NCI-H748 (cell line): ENCODE measurements around the gene RABGAP1L.

Experiments
- DNase-seq: peaks from one replicate; lab custom pipeline; 2025; ENCODE audit not compliant: unreplicated experiment; lab: John Stamatoyannopoulos, UW

The RABGAP1L gene

GRCh38 chr1:174194461-174194860, 35.1 kb downstream of the RABGAP1L start:
- no peak for DNase-seq

GRCh38 chr1:174197088-174197487, 37.8 kb downstream of the RABGAP1L start:
- no peak for DNase-seq

GRCh38 chr1:174197547-174197946, 38.2 kb downstream of the RABGAP1L start:
- no peak for DNase-seq

- no peak for DNase-seq
These were observed 38.9 kb downstream of the RABGAP1L start for GRCh38 chr1:174198202-174198601.

GRCh38 chr1:174200746-174201145, 41.4 kb downstream of the RABGAP1L start:
- no peak for DNase-seq

GRCh38 chr1:174204697-174205308, 45.5 kb downstream of the RABGAP1L start:
- DNase-seq: no peak

- no peak for DNase-seq
These were observed 47.0 kb downstream of the RABGAP1L start for GRCh38 chr1:174206148-174206836.

GRCh38 chr1:174209347-174210187, 50.2 kb downstream of the RABGAP1L start:
- no peak for DNase-seq

- DNase-seq: no peak
These were observed 52.2 kb downstream of the RABGAP1L start for GRCh38 chr1:174211486-174211885.

GRCh38 chr1:174215766-174216165, 56.4 kb downstream of the RABGAP1L start:
- DNase-seq: no peak

- no peak for DNase-seq
These were observed 57.9 kb downstream of the RABGAP1L start for GRCh38 chr1:174217248-174217647.

GRCh38 chr1:174217787-174218574, 58.7 kb downstream of the RABGAP1L start:
- DNase-seq: peak; percentile 37

- no peak for DNase-seq
These were observed 59.7 kb downstream of the RABGAP1L start for GRCh38 chr1:174218983-174219382.

- no peak for DNase-seq
These were observed 60.5 kb downstream of the RABGAP1L start for GRCh38 chr1:174219606-174220370.

- no peak for DNase-seq
These were observed 62.4 kb downstream of the RABGAP1L start for GRCh38 chr1:174221681-174222080.

- no peak for DNase-seq
These were observed 63.0 kb downstream of the RABGAP1L start for GRCh38 chr1:174222166-174222949.

GRCh38 chr1:174224641-174225040, 65.3 kb downstream of the RABGAP1L start:
- no peak for DNase-seq

- no peak for DNase-seq
These were observed 66.3 kb downstream of the RABGAP1L start for GRCh38 chr1:174225499-174226204.

- no peak for DNase-seq
These were observed 71.1 kb downstream of the RABGAP1L start for GRCh38 chr1:174230399-174230798.
